Lung (tissue), 12 donors: Measurements from ENCODE around the gene FERD3L. TPM values are rescaled to one million over a fixed set of nuclear protein-coding genes. Genes with fewer than 3 reads are reported as not detected.

Experiments used
- ATAC-seq: fragments of 200-7000 bp; cut with Tn5 transposase; one replicate; pipeline ENCODE4 v1.9.1; 2020; ENCODE audit warnings: moderate number of reproducible peaks; ENCODE audit not compliant: insufficient read depth, low FRiP score
- DNase-seq, 3 donors: peaks; one replicate each; pipeline ENCODE4 v3.0.0-alpha.2; 2013 to 2017
- H3K27ac ChIP-seq, 2 donors: one replicate each; pipeline ENCODE4 v1.5.1; 2013; ENCODE audit warnings: mild to moderate bottlenecking in 2 of 2, moderate library complexity in 2 of 2, control low read depth in 1 of 2, inconsistent platforms in 1 of 2, low read depth in 1 of 2, low read length in 1 of 2
- H3K27me3 ChIP-seq, 3 donors: one replicate each; pipeline ENCODE4 v1.5.1; 2013; ENCODE audit warnings: low read length in 2 of 3; ENCODE audit not compliant: control insufficient read depth in 3 of 3, insufficient read depth in 3 of 3
- H3K36me3 ChIP-seq, 4 donors: one replicate each; pipeline ENCODE4 v1.5.1; 2013; ENCODE audit warnings: low read length in 4 of 4, mild to moderate bottlenecking in 1 of 4, moderate library complexity in 1 of 4; ENCODE audit not compliant: control insufficient read depth in 4 of 4, insufficient read depth in 4 of 4
- H3K4me1 ChIP-seq, 5 donors: one replicate each; pipeline ENCODE4 v1.5.1; 2013; ENCODE audit warnings: low read length in 5 of 5, mild to moderate bottlenecking in 2 of 5, moderate library complexity in 1 of 5; ENCODE audit not compliant: control insufficient read depth in 5 of 5, insufficient read depth in 5 of 5
- H3K4me3 ChIP-seq: one replicate; pipeline ENCODE4 v1.5.1; 2013; ENCODE audit warnings: mild to moderate bottlenecking, control low read depth, moderate library complexity
- H3K9ac ChIP-seq, 2 donors: one replicate each; pipeline ENCODE4 v1.5.1; 2013; ENCODE audit warnings: low read length in 2 of 2, control low read depth in 1 of 2; ENCODE audit not compliant: insufficient read depth in 1 of 2
- H3K9me3 ChIP-seq, 4 donors: one replicate each; pipeline ENCODE4 v1.5.1; 2013; ENCODE audit warnings: low read length in 3 of 4, mild to moderate bottlenecking in 1 of 4, moderate library complexity in 1 of 4; ENCODE audit not compliant: control insufficient read depth in 4 of 4, insufficient read depth in 3 of 4
- CTCF ChIP-seq: IDR thresholded peaks from 2 replicates; pipeline ENCODE4 v1.5.1; 2012; ENCODE audit warnings: mild to moderate bottlenecking; ENCODE audit errors: control extremely low read depth, extremely low read depth
- WGBS, 2 donors: extraction: QIAGEN DNeasy Blood & Tissue Kit; methylation state at CpG; one replicate each; pipeline ENCODE4 v1.1.7; 2013; 5-methylcytosine and 5-hydroxymethylcytosine counted together
- polyA plus RNA-seq, 2 donors: library from polyadenylated mRNA; stranded (reverse); fragments of 200-250 nt; gene quantifications; one replicate each; pipeline ENCODE4 v1.2.1, GENCODE V29; 2013
- total RNA-seq, 2 donors: library from RNA; depleted of rRNA in 1 of 2; stranded (reverse); fragments of >200 nt in 1 of 2; gene quantifications; one replicate each; pipeline ENCODE4 v1.2.1, GENCODE V29; 2014 to 2021
- donor health status: control.
- donor health status: control.
- donor health status: Bipolar disorder and iron deficiency.
- donor health status: healthy.
- donor health status: DM: yes; HTN: yes; CAD: no.

Gene FERD3L
- total and polyA plus RNA-seq, 4 donors, result not detected

DNA sequence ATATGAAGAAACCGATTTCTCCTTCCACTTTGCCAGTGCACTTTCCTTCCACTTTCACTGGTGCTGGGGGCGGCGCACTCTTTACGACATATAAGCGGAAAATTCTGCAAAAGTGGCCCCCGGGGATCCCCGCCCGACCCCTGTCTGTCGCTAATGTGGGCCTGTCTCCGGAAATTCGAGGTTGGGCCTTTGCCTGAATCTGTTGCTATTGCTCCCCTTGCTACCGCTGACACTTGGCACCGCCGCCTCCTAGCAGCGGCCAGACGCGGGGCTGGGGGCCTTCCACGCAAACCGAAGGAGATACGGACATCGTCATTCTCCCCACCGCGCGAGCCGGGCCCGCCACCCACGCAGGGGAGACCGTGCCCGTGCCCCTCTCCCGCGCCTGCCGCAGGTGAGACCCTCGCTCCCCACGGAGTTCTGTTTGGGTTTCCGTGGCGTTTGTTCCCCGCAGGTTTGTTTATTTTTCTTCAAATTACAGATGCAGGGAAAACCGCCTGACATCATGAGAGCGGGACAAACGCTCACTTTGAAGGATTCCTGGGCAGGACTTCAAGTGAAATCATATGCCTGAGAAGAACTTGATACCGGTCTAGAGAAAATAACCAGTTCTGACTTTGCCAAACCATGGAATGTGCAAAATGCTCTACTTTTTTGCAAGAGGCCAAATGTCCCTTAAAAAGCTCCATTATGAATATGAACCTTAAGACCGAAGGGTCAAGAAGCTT lies 32.8 kb downstream of the FERD3L start:
- H3K4me1 ChIP-seq, result peaks cover 0 to 16% (median 7%) of the 10 kb centered on the region in 5 donors
- no peak overlapping the region for H3K27ac ChIP-seq
- no peaks in the 10 kb centered on the region for H3K36me3 ChIP-seq
- DNase-seq (peak in 1 of 3 donors; percentile 16), ATAC-seq (no peak)
- peaks cover 16 to 94% (median 94%) of the 10 kb centered on the region in 3 donors for H3K27me3 ChIP-seq
- no peak for TF ChIP-seq CTCF
- WGBS, 2 donors, result 4 to 12% methylated on average over 42 of the region's 42 CpGs
- no peak overlapping the region for H3K9ac ChIP-seq
- H3K9me3 ChIP-seq, result peaks cover 0 to 6% (median 2%) of the 10 kb centered on the region in 4 donors
- no peak overlapping the region for H3K4me3 ChIP-seq

- Histone ChIP-seq H3K9me3 (peaks cover 0 to 7% (median 2%) of the 10 kb centered on the region in 4 donors), H3K4me3 (no peak overlapping the region), H3K27ac (no peak overlapping the region), H3K36me3 (no peaks in the 10 kb centered on the region), H3K27me3 (peaks cover 9 to 100% (median 98%) of the 10 kb centered on the region in 3 donors), H3K9ac (no peak overlapping the region), H3K4me1 (peaks cover 0 to 19% (median 5%) of the 10 kb centered on the region in 5 donors)
- DNase-seq, result peak in 1 of 3 donors; percentile 10
- ATAC-seq, result no peak
- TF ChIP-seq CTCF, result no peak
- WGBS, 2 donors, result 18 to 29% methylated on average over 15 of the region's 15 CpGs
Observed at GRCh38 chr7:19111474-19112273, 33.5 kb downstream of the FERD3L start.

- peaks cover 0 to 8% (median 2%) of the 10 kb centered on the region in 4 donors for H3K9me3 ChIP-seq
- DNase-seq (no peak), ATAC-seq (no peak)
- H3K27me3 ChIP-seq, result peaks cover 10 to 100% (median 99%) of the 10 kb centered on the region in 3 donors
- WGBS, 2 donors, result 19 to 26% methylated on average over 6 of the region's 6 CpGs
- no peak overlapping the region for H3K27ac ChIP-seq
- H3K4me3 ChIP-seq, result no peak overlapping the region
- no peak overlapping the region for H3K9ac ChIP-seq
- no peak for TF ChIP-seq CTCF
- no peaks in the 10 kb centered on the region for H3K36me3 ChIP-seq
- H3K4me1 ChIP-seq, result peaks cover 0 to 13% (median 2%) of the 10 kb centered on the region in 5 donors
Observed at GRCh38 chr7:19110776-19111175, 34.4 kb downstream of the FERD3L start.
